GM19395 (cell line): ENCODE measurements around the gene GABRP.
A peak's percentile ranks its signal among the peaks of the same experiment; 100 is the strongest.
"Not testable (repeated sequence)": the region's sequence is repeated elsewhere in the genome, so short reads cannot be mapped to it uniquely, and the experiment has no call there.

Experiments
- ATAC-seq: cut with Tn5 transposase; IDR thresholded peaks from one replicate; pipeline ENCODE4 v1.9.1; 2021; ENCODE audit warnings: mild to moderate bottlenecking, moderate library complexity; ENCODE audit not compliant: unreplicated experiment

Gene GABRP

GRCh38 chr5:170754508-170754907 is 29.0 kb upstream of the GABRP start:
- not testable (repeated sequence) for ATAC-seq

GRCh38 chr5:170755679-170756456 is 27.7 kb upstream of the GABRP start:
- no peak for ATAC-seq

GRCh38 chr5:170756691-170757090 is 26.8 kb upstream of the GABRP start:
- ATAC-seq = no peak

- peak; percentile 90 for ATAC-seq
Observed at GRCh38 chr5:170757182-170757601, 26.3 kb upstream of the GABRP start.

- no peak for ATAC-seq
Observed at GRCh38 chr5:170757669-170758068, 25.9 kb upstream of the GABRP start.

GRCh38 chr5:170758481-170758880 is 25.0 kb upstream of the GABRP start:
- no peak for ATAC-seq

- no peak for ATAC-seq
Observed at GRCh38 chr5:170760113-170760512, 23.4 kb upstream of the GABRP start.

- ATAC-seq = no peak
Observed at GRCh38 chr5:170761048-170761707, 22.3 kb upstream of the GABRP start.

- no peak for ATAC-seq
Observed at GRCh38 chr5:170761708-170762066, 21.8 kb upstream of the GABRP start.

- ATAC-seq = not testable (repeated sequence)
Observed at GRCh38 chr5:170762298-170762697, 21.2 kb upstream of the GABRP start.

GRCh38 chr5:170765868-170766267 is 17.7 kb upstream of the GABRP start:
- ATAC-seq = not testable (repeated sequence)

- ATAC-seq = no peak
Observed at GRCh38 chr5:170769246-170769645, 14.3 kb upstream of the GABRP start.

GRCh38 chr5:170769898-170770416 is 13.6 kb upstream of the GABRP start:
- ATAC-seq = no peak

- no peak for ATAC-seq
Observed at GRCh38 chr5:170771496-170771895, 12.0 kb upstream of the GABRP start.

- no peak for ATAC-seq
Observed at GRCh38 chr5:170773024-170773985, 10.2 kb upstream of the GABRP start.

- ATAC-seq = no peak
Observed at GRCh38 chr5:170774831-170775230, 8.7 kb upstream of the GABRP start.

- no peak for ATAC-seq
Observed at GRCh38 chr5:170781946-170782345, 1.6 kb upstream of the GABRP start.

GRCh38 chr5:170782438-170782837 is 1.1 kb upstream of the GABRP start:
- no peak for ATAC-seq

GRCh38 chr5:170785416-170785815 is 1.9 kb downstream of the GABRP start:
- ATAC-seq = no peak

GRCh38 chr5:170787216-170787615 is 3.7 kb downstream of the GABRP start:
- ATAC-seq = no peak
